HL-60/S4 treated with phorbol 12-myristate 13-acetate at 8.2 ng/mL for 4 days and 3 days (cell line): ENCODE measurements around the gene APBA1.

Source experiments
- in situ Hi-C: fragments of 300-500 bp; cut with MboI; formaldehyde crosslinking; loops from 2 replicates; pipeline ENCODE4 v1.15.0; 2022; ENCODE audit warnings: low sequenced_read_pairs

The APBA1 gene

GRCh38 chr9:69486498-69486897 lies 185.7 kb downstream of the APBA1 start:
- in situ Hi-C loops: no loop called here

- in situ Hi-C loops: no loop called here
Measured at GRCh38 chr9:69485466-69485865, 186.7 kb downstream of the APBA1 start.

GRCh38 chr9:69483886-69484422 lies 188.2 kb downstream of the APBA1 start:
- in situ Hi-C loops: no loop called here

GRCh38 chr9:69476797-69477196 lies 195.4 kb downstream of the APBA1 start:
- in situ Hi-C loops: no loop called here

- in situ Hi-C loops: no loop called here
Measured at GRCh38 chr9:69476016-69476415, 196.2 kb downstream of the APBA1 start.

GRCh38 chr9:69474821-69475220 lies 197.3 kb downstream of the APBA1 start:
- in situ Hi-C loops: no loop called here

GRCh38 chr9:69472101-69472620 lies 200.0 kb downstream of the APBA1 start:
- in situ Hi-C loops: no loop called here

- in situ Hi-C loops: no loop called here
Measured at GRCh38 chr9:69471433-69471832, 200.7 kb downstream of the APBA1 start.

- in situ Hi-C loops: no loop called here
Measured at GRCh38 chr9:69470186-69470977, 201.8 kb downstream of the APBA1 start.

- in situ Hi-C loops: no loop called here
Measured at GRCh38 chr9:69469136-69469535, 203.0 kb downstream of the APBA1 start.

- in situ Hi-C loops: no loop called here
Measured at GRCh38 chr9:69468380-69468779, 203.8 kb downstream of the APBA1 start.

GRCh38 chr9:69466151-69466550 lies 206.0 kb downstream of the APBA1 start:
- in situ Hi-C loops: no loop called here

- in situ Hi-C loops: no loop called here
Measured at GRCh38 chr9:69465473-69465872, 206.7 kb downstream of the APBA1 start.

- in situ Hi-C loops: no loop called here
Measured at GRCh38 chr9:69463497-69464068, 208.6 kb downstream of the APBA1 start.

- in situ Hi-C loops: no loop called here
Measured at GRCh38 chr9:69462394-69462793, 209.8 kb downstream of the APBA1 start.

GRCh38 chr9:69461103-69461887 lies 210.9 kb downstream of the APBA1 start:
- in situ Hi-C loops: no loop called here

- in situ Hi-C loops: no loop called here
Measured at GRCh38 chr9:69460012-69460411, 212.2 kb downstream of the APBA1 start.

- in situ Hi-C loops: no loop called here
Measured at GRCh38 chr9:69458176-69458575, 214.0 kb downstream of the APBA1 start.

GRCh38 chr9:69456201-69456600 lies 216.0 kb downstream of the APBA1 start:
- in situ Hi-C loops: no loop called here

GRCh38 chr9:69455311-69455710 lies 216.9 kb downstream of the APBA1 start:
- in situ Hi-C loops: no loop called here

- in situ Hi-C loops: no loop called here
Measured at GRCh38 chr9:69454321-69454720, 217.8 kb downstream of the APBA1 start.
